ENCODE results near the gene DPY19L2.
"Not testable (repeated sequence)": the region's sequence is repeated elsewhere in the genome, so short reads cannot be mapped to it uniquely, and the experiment has no call there.

DNA sequence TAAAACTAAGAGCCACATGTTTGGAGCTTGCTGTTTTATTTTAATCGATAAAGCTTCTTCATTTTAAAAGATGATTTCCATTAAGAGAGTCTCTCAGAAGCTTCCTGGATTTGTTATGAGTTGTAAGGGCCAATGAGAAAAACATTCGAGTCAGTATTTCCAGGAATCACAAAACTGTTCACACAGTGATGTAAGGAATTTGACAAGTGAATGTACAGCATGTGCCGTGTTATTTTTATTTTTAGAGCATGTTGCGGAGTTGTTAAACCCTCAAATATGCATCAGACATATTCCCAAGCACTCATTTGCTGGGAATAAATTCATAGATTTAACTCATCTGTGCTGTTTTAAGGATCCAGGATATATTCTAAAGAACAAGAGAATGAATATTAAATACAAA is 129.6 kb downstream of the DPY19L2 start:
- TF ChIP-seq POLR2AphosphoS5 (IDR thresholded peaks at IDR 0.05; ENCODE audit: borderline replicate concordance, low read depth, low read length); EZH2 (IDR thresholded peaks at IDR 0.05): not testable (repeated sequence)

Data from SK-N-MC (cell line).